Measurements from ENCODE around the gene DNM3. TPM values are rescaled to one million over a fixed set of nuclear protein-coding genes. Genes with fewer than 3 reads are reported as not detected.

DNM3 gene
- total RNA-seq, 1 donor from 2014 or later, result 7.7 TPM

- Mint-ChIP-seq H3K4me3 (ENCODE audit: unreplicated experiment) (no peak overlapping the region), H3K4me1 (ENCODE audit: unreplicated experiment) (no peaks in the 10 kb centered on the region), H3K36me3 (ENCODE audit: low read depth, unreplicated experiment) (no peaks in the 10 kb centered on the region), H3K27me3 (ENCODE audit: unreplicated experiment) (no peaks in the 10 kb centered on the region), H3K9me3 (ENCODE audit: unreplicated experiment) (no peaks in the 10 kb centered on the region), H3K27ac (ENCODE audit: unreplicated experiment) (no peak overlapping the region)
- TF ChIP-seq, protein P1, sequence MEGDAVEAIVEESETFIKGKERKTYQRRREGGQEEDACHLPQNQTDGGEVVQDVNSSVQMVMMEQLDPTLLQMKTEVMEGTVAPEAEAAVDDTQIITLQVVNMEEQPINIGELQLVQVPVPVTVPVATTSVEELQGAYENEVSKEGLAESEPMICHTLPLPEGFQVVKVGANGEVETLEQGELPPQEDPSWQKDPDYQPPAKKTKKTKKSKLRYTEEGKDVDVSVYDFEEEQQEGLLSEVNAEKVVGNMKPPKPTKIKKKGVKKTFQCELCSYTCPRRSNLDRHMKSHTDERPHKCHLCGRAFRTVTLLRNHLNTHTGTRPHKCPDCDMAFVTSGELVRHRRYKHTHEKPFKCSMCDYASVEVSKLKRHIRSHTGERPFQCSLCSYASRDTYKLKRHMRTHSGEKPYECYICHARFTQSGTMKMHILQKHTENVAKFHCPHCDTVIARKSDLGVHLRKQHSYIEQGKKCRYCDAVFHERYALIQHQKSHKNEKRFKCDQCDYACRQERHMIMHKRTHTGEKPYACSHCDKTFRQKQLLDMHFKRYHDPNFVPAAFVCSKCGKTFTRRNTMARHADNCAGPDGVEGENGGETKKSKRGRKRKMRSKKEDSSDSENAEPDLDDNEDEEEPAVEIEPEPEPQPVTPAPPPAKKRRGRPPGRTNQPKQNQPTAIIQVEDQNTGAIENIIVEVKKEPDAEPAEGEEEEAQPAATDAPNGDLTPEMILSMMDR (IDR thresholded peaks at IDR 0.05; ENCODE audit: unreplicated experiment), result no peak
- no peak for DNase-seq (ENCODE audit: low spot score)
Observed at GRCh38 chr1:172410027-172410426, 568.7 kb downstream of the DNM3 start.

- Mint-ChIP-seq H3K36me3 (ENCODE audit: low read depth, unreplicated experiment) (no peaks in the 10 kb centered on the region), H3K9me3 (ENCODE audit: unreplicated experiment) (no peaks in the 10 kb centered on the region), H3K4me1 (ENCODE audit: unreplicated experiment) (no peaks in the 10 kb centered on the region), H3K27me3 (ENCODE audit: unreplicated experiment) (no peaks in the 10 kb centered on the region), H3K27ac (ENCODE audit: unreplicated experiment) (no peak overlapping the region), H3K4me3 (ENCODE audit: unreplicated experiment) (no peak overlapping the region)
- DNase-seq (ENCODE audit: low spot score), result no peak
- TF ChIP-seq, protein P1 (IDR thresholded peaks at IDR 0.05; ENCODE audit: unreplicated experiment), result no peak
Observed at GRCh38 chr1:172411791-172412338, 570.6 kb downstream of the DNM3 start.

GRCh38 chr1:172414331-172414730 is 573.0 kb downstream of the DNM3 start:
- no peak overlapping the region for H3K27ac Mint-ChIP-seq (ENCODE audit: unreplicated experiment)
- H3K36me3 Mint-ChIP-seq (ENCODE audit: low read depth, unreplicated experiment), result no peaks in the 10 kb centered on the region
- H3K4me3 Mint-ChIP-seq (ENCODE audit: unreplicated experiment), result no peak overlapping the region
- H3K9me3 Mint-ChIP-seq (ENCODE audit: unreplicated experiment), result no peaks in the 10 kb centered on the region
- no peaks in the 10 kb centered on the region for H3K27me3 Mint-ChIP-seq (ENCODE audit: unreplicated experiment)
- peaks cover 3% of the 10 kb centered on the region for H3K4me1 Mint-ChIP-seq (ENCODE audit: unreplicated experiment)
- DNase-seq (ENCODE audit: low spot score), result no peak
- TF ChIP-seq, protein P1 (IDR thresholded peaks at IDR 0.05; ENCODE audit: unreplicated experiment), result no peak

GRCh38 chr1:172416496-172417035 is 575.3 kb downstream of the DNM3 start:
- no peak overlapping the region for H3K4me3 Mint-ChIP-seq (ENCODE audit: unreplicated experiment)
- H3K9me3 Mint-ChIP-seq (ENCODE audit: unreplicated experiment), result no peaks in the 10 kb centered on the region
- H3K4me1 Mint-ChIP-seq (ENCODE audit: unreplicated experiment), result peaks cover 7% of the 10 kb centered on the region
- DNase-seq (ENCODE audit: low spot score), result no peak
- TF ChIP-seq, protein P1 (IDR thresholded peaks at IDR 0.05; ENCODE audit: unreplicated experiment), result no peak
- no peaks in the 10 kb centered on the region for H3K27me3 Mint-ChIP-seq (ENCODE audit: unreplicated experiment)
- H3K27ac Mint-ChIP-seq (ENCODE audit: unreplicated experiment), result no peak overlapping the region
- H3K36me3 Mint-ChIP-seq (ENCODE audit: low read depth, unreplicated experiment), result no peaks in the 10 kb centered on the region

GRCh38 chr1:172417557-172417956 is 576.3 kb downstream of the DNM3 start:
- Mint-ChIP-seq H3K4me3 (ENCODE audit: unreplicated experiment) (no peak overlapping the region), H3K27me3 (ENCODE audit: unreplicated experiment) (no peaks in the 10 kb centered on the region), H3K27ac (ENCODE audit: unreplicated experiment) (no peak overlapping the region), H3K36me3 (ENCODE audit: low read depth, unreplicated experiment) (no peaks in the 10 kb centered on the region), H3K4me1 (ENCODE audit: unreplicated experiment) (peaks cover 8% of the 10 kb centered on the region), H3K9me3 (ENCODE audit: unreplicated experiment) (no peaks in the 10 kb centered on the region)
- DNase-seq (ENCODE audit: low spot score), result no peak
- TF ChIP-seq, protein P1 (IDR thresholded peaks at IDR 0.05; ENCODE audit: unreplicated experiment), result no peak

Data from endothelial cell (in vitro differentiated cells).